Ramos (cell line): Measurements from ENCODE around the gene GARRE1.
"Not testable (repeated sequence)": the region's sequence is repeated elsewhere in the genome, so short reads cannot be mapped to it uniquely, and the experiment has no call there.

Experiments
- in situ Hi-C: fragments of 300-500 bp; cut with MboI; formaldehyde crosslinking; loops from one replicate; pipeline ENCODE4 v1.14.3; 2022; ENCODE audit warnings: low sequenced_read_pairs; ENCODE audit not compliant: unreplicated experiment

GARRE1 gene, protein sequence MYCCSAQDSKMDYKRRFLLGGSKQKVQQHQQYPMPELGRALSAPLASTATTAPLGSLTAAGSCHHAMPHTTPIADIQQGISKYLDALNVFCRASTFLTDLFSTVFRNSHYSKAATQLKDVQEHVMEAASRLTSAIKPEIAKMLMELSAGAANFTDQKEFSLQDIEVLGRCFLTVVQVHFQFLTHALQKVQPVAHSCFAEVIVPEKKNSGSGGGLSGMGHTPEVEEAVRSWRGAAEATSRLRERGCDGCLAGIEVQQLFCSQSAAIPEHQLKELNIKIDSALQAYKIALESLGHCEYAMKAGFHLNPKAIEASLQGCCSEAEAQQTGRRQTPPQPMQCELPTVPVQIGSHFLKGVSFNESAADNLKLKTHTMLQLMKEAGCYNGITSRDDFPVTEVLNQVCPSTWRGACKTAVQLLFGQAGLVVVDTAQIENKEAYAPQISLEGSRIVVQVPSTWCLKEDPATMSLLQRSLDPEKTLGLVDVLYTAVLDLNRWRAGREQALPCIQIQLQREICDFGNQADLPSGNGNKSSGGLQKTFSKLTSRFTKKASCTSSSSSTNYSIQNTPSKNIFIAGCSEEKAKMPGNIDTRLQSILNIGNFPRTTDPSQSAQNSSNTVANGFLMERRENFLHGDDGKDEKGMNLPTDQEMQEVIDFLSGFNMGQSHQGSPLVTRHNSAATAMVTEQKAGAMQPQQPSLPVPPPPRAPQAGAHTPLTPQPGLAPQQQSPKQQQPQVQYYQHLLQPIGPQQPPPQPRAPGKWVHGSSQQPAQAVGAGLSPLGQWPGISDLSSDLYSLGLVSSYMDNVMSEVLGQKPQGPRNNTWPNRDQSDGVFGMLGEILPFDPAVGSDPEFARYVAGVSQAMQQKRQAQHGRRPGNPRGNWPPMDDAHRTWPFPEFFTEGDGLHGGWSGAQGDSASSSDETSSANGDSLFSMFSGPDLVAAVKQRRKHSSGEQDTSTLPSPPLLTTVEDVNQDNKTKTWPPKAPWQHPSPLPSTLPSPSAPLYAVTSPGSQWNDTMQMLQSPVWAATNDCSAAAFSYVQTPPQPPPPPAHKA (N-terminal part only)

DNA sequence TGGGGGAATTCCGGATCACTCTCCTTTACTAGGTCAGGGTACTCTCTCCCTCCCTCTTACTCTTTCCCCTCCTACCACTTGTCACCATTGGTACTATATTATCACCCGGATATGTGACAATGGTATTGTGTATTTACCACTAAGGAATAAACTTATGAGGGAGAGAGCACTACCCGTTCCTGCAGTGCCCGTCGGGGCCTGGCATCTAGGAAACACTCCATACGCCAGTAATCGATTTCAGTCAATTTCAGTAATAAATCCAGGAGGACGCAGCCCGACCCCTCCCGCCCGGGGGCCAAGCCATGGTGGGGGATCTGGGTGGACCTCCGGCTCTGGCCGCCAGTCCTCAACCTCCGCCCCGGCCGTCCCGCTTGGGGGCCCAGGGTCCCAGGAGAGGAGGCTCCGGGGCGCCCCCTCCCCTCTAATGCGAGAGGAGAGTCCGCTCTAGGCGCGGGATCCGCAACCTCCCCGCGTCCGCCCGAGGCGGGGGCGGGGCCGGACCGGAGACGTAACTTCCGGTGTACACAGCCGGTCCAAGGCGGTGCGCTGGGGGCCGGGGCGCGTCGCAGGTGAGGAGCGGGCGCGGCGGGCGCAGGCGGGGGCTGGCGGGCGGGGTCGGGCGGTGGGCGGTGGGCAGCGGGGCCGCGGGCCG, at the start of gene GARRE1:
GARRE1 (plus strand) TSS at position 509 of the 652 bp plus-strand sequence. CDS start 45,920 bp downstream, outside the sequence.
- in situ Hi-C loops = no loop called here

DNA sequence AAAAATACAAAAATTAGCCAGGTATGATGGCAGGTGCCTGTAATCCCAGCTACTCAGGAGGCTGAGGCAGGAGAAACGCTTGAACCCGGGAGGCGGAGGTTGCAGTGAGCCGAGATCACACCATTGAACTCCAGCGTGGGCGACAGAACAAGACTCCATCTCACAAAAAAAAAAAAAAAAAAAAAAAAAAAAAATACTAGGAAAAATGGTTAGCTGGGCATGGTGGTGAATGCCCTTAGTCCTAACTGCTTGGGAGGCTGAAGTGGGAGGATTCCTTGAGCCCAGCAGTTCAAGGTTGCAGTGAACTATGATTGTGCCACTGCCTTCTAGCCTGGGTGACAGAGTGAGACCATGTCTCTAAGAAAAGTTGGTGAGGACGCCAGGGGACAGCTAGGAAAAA, 49.0 kb upstream of the GARRE1 start:
- in situ Hi-C loops = not testable (repeated sequence)

DNA sequence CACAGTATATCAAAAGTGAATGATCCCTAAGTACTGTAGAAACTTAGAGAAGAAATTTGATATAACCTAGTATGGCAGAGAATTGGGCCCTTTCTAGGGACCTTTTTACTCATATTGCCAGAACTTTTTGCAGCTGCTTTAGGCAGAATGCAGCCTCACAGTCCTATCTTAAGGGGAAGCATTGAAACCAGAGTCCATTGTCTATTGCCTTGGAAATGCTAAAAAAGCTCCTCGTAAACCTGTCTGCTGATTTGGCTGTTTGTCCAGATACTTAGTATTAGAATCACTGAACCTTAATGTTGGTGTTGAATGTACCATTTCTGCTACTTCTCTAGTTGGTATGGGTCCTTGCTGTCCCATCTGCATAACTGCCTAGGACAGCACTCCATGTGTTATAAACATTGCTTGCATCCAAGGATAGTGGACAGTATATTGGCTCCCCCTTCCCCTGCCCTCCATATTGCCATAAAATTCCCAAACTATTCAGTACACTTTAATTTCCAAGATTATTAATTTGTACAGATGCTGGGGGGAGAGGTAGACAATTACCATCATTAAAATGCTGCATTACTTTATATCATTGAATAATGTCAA, 46.0 kb upstream of the GARRE1 start:
- in situ Hi-C loops = no loop called here

DNA sequence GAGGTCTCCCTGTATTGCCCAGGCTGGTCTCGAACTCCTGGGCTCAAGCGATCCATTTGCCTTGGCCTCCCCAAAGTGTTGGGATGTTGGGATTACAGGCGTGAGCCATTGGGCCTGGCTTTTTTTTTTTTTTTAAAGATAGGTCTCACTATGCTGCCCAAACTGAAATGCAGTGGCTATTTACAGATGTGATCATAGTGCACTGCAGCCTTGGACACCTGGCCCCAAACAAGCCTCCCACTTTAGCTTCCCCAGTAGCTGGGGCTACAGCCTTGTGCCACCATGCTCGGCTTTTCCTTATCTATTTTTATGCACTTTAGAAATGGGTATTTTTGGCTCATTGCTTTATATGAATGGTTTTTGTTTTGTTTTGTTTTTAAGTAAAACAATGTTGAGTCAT, 44.6 kb upstream of the GARRE1 start:
- in situ Hi-C loops = no loop called here

DNA sequence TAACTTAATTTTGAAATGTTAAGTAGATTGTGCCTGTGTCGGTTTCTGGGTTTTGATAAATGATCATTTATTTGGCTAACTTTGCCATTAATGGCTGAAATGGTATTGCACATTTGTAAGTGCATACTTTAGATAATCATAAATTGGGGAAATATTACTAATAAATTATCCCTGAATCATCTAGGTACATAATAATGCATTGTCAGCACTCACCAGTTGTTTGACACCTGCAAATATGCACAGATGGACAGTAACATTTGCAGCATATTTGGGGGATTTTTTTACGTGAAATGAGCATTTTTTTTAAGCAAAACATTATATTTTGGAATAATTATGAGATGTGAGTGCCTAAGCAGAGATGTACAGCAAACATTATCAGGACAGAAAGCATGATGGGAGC, 41.1 kb upstream of the GARRE1 start:
- in situ Hi-C loops = no loop called here

DNA sequence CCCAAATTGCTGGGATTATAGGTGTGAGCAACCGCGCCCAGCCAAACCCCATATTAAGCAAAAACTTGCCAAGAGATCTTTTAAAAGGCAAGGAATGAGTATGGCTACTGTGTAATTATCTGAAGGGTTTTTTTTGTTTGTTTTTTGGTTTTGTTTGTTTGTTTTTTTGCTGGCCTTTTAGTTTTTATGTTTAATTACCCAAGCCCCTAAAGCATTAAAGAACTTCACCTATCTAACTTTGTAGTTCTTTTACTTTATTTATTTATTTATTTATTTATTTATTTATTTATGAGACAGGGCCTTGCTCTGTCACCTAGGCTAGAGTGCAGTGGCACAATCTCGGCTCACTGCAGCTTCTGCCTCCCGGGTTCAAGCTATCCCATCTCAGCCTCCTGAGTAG, 40.3 kb upstream of the GARRE1 start:
- in situ Hi-C loops = no loop called here

DNA sequence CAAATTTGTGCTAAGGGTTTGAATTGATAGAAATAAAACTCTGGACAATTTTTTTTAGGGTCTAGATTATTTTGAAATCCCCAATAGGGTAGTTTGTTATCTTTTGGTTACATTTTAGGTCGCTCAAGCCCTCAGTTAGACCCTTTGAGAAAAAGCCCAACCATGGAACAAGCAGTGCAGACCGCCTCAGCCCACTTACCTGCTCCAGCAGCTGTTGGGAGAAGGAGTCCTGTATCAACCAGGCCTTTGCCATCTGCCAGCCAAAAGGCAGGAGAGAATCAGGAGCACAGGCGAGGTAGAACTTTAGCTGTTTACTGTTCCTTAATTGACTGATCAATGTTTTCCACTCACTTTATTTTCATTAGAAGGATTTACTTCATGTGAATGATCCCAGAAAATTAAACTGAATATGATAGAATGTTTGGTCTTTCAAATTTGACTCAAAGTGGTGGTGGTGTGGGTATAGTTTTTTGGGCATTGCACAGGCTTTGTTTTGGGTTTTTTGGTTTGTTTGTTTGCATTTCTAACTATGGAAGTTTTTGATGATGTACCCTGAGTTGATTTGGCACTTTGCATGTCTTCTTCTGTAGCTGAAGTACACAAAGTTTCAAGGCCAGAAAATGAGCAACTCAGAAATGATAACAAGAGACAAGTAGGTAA, 39.2 kb upstream of the GARRE1 start:
- in situ Hi-C loops = no loop called here

DNA sequence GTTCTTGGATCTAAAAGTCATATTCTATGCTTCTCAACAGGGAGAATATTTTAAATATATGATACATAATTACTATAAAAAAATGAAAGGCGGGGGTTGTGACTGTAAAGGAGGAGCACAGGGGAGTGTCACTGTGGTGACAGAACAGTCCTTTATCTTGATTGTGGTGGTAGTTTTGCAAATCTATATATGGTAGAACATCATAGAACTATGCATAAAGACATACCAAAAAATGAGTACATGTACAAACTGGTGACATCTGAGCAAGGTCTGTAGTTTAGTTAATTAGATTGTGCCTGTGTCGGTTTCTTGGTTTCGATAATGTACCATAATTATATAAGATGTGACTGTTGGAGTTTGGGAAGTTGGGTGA, 38.7 kb upstream of the GARRE1 start:
- in situ Hi-C loops = no loop called here

DNA sequence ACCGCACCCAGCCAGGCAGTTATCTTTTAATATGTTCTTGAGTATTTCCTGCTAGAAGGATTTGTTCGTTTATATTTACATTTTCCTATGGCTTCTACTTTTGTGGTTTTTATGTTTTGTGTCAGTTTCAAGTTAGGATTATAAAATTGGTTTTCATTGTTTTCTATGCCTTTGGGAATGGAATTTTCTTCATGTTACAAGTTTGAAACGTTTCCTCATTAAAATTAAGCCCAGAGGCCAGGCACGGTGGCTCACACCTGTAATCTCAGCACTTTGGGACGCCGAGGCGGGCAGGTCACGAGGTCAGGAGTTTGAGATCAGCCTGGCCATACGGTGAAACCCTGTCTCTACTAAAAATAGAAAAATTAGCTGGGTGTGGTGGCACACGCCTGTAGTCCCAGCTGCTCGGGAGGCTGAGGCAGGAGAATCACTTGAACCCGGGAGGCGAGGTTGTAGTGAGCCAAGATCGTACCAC, 37.6 kb upstream of the GARRE1 start:
- in situ Hi-C loops = not testable (repeated sequence)

DNA sequence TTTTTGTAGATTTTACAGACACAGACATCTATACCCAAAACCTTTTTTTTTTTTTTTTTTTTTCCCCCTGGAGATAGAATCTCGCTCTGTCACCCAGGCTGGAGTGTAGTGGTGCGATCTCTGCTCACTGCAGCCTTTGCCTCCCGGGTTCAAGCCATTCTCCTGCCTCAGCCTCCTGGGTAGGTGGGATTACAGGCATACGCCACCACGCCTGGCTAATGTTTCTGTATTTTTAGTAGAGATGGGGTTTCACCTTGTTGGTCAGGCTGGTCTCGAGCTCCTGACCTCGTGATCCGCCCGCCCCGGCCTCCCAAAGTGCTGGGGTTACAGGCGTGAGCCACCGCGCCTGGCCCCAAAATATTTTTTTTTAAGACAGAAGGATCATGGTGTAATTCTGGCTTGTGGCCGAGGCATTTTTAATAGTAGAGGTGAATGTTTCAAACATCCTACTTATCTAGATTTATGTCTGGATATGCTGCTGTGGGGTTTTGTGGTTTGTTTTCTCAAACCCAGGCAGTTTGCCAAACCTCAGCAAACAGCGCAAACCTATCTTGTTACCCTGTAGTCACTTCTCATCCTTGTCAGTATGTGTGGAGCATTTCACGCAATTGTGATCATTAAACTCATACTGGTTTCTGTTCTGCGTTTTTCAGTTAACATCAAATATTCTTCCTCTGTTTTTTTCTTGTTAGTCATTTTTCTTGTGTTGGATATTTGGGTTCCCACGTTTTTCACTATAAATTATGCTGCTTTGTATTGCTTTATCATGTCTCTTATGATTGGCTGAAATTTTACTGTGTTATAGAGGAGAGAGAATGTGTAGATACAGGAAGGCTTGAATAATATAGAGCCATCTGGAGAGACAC, 36.2 kb upstream of the GARRE1 start:
- in situ Hi-C loops = no loop called here

DNA sequence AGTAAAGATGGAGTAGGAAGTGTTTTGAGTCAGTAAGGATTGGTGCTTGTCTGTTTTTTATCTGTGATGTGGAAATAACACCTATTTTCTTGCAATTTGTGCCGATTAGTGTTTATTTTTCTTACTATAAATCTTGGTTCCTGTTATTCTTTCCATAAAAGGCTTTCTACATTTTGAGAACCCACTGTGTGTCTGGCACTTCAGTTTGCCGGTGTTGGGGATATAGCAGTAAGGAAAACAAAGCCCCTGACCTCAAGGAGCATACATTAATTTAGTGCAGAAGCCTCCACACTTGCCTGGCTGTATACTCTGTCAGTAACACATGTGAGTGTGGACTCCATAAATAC, 35.6 kb upstream of the GARRE1 start:
- in situ Hi-C loops = no loop called here

DNA sequence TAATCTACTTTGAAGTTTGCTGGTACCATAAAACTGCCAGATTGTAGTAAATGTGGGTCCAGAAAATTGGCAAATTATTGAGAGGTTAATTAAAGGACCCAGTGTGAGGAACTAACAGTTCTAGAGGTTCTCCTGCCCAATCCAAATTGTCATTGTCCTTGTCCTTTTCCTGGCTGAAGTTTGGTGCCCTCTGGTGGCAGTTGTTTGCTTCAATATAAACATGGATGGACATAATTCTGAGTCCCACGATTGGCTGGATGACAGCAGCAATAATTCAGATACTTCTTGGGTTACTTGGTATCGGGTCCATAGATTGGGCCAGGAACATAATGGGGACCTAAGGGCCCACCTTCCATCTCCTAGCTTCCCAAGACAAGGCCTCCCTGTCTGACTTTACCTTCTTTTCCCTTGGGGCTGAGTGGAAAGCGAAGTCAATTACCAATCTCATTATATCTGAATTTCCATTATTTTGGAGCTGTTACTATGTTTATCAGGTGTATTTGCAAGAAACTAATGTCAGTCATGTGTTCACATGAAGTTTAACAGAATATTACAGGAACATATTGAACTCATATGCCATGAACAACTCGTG, 33.8 kb upstream of the GARRE1 start:
- in situ Hi-C loops = no loop called here

DNA sequence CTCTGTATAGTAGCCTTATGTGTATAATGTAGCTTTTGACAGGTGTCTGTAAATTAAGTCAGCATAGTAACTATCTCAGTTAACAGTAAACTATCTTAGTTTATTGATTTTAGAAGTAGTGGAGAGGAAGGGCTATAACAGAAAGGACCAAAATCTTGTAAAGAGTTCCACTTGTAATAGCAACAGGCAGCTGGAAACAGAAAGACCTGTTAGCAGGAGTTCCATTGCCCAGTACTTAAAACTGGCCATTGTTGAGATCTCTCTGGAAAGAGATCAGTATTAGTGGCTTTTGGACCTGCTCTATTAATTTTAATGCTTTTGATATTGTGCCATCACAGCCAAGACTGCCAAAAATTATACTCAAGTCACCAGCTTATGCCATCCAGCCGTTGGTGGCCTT, 32.0 kb upstream of the GARRE1 start:
- in situ Hi-C loops = no loop called here

DNA sequence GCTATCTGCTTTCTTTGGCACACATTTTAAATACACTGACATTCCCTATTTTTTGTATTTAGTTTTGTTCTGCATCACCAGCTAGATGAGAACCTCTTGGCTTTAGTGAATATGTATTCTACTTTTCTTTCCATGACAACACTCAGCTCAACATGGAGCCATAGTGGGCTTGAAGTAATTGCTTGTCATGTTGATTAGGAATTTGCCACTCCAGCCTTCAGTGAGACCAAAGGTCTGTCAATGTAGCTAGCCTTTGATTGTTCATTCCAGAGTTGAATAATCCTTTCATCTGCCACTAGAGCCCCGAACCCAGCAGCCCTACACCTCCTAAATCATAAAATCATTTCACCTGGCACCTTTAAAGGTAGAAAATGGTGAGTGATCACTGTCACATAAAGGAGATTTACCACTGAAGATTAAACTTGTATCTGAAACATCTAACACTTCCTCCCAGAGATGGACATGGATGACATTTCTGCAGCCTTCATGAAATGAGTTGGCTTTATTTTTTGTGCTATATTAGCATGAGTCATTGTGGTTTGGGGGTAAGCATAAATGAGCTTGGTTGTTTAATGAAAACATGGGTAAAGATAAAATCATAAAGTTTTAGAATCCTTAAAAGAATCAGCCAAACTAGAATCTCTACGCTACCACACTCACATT, 29.2 kb upstream of the GARRE1 start:
- in situ Hi-C loops = no loop called here

DNA sequence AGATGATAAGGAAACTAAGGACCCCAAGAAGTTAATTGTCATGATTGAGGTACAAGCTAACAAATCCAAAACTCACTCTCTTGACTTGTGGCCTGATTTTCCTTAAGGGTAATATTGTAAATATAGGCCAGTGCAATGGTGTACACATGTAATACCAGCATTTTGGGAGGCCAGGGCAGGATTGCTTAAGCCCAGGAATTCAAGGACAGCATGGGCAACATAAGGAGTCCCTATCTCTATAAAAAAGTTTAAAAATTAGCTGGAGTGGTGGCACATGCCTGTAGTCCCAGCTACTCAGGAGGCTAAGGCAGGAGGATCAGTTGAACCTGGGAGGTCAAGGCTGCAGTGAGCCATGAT, 28.7 kb upstream of the GARRE1 start:
- in situ Hi-C loops = no loop called here

DNA sequence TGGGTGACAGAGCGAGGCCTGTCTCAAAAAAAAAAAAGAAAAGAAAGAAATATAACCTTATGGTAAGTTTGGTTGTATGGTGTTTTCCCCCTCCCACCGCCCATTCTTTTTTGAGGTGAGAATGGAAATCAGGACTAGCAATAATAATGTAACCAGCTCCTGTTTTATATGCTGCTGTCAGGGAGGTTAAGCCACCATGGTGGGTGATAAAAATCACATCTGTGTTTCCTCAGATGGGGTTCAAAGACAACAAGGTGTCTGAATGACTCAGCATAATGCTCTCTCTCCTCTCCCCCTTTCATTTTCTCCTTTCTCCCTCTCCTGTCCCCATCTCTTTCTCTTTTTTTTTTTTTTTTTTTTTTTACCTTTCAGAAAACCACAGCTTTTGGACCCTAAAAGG, 28.3 kb upstream of the GARRE1 start:
- in situ Hi-C loops = no loop called here

DNA sequence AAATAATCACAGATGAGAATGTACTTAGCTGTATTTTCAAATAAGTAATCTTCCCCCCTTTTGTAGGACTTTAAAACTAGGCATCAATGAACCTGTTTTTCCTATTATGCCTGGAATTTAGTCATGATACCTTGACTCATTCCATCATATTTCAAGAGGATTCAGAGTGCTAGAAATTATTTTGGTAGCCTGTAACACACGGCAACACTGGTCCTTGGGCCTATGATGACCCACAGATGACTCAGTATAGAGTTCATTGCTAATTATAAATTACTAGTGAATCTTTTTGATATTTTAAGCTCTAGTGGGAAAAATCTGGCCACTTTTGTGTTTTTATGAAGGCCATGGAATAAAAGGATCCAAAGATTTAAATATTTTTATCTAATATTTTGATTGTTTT, 26.0 kb upstream of the GARRE1 start:
- in situ Hi-C loops = no loop called here

DNA sequence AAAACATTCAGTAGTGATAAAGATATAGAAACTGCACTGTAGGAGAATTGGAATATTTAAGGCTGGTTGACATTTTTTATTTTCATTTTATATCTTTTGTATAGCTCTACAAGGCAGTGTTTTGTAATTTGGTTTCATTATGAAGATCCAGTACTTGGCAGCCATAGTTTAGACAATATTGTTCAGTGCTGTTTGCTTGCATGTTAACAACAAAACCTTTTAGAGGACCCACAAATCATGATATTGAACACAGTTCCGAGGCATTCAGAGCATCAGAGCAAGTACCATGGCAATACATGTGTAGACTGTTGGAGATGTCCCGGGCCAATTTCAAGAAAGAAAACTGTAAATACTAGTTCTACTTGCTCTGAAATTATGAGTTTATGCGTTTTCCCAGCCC, 25.6 kb upstream of the GARRE1 start:
- in situ Hi-C loops = no loop called here
